Testis (tissue), 3 donors: Measurements from ENCODE around the gene DCP1A. TPM values are rescaled to one million over a fixed set of nuclear protein-coding genes. Genes with fewer than 3 reads are reported as not detected.
"Not testable (repeated sequence)": the region's sequence is repeated elsewhere in the genome, so short reads cannot be mapped to it uniquely, and the experiment has no call there.

Experiments used
- DNase-seq: peaks from one replicate; pipeline ENCODE4 v3.0.0-alpha.2; 2019
- H3K27ac ChIP-seq, 2 donors: fragments of 200-600 bp; sonication (generic); one replicate each; pipeline ENCODE4 v1.5.1; 2019
- H3K27me3 ChIP-seq: fragments of 200-600 bp; sonication (generic); one replicate; pipeline ENCODE4 v1.5.1; 2019
- H3K36me3 ChIP-seq: fragments of 200-600 bp; sonication (generic); one replicate; pipeline ENCODE4 v1.5.1; 2017; ENCODE audit warnings: low read depth; ENCODE audit errors: missing control alignments
- H3K4me1 ChIP-seq: fragments of 200-600 bp; sonication (generic); one replicate; pipeline ENCODE4 v1.5.1; 2019
- H3K4me3 ChIP-seq, 2 donors: fragments of 200-600 bp; sonication (generic); one replicate each; pipeline ENCODE4 v1.5.1; 2017 to 2019
- H3K9me3 ChIP-seq: fragments of 200-600 bp; sonication (generic); one replicate; pipeline ENCODE4 v1.5.1; 2017
- CTCF ChIP-seq, 3 experiments: fragments of 450-650 bp in 2 of 3; fragments of 200-600 bp in 1 of 3; sonication (generic) in 1 of 3; IDR thresholded peaks; one replicate each; pipeline ENCODE4 v1.5.1; 2016 to 2019; ENCODE audit warnings: antibody characterized with exemption in 3 of 3, mild to moderate bottlenecking in 2 of 3, moderate library complexity in 1 of 3
- POLR2A ChIP-seq: fragments of 450-650 bp; IDR thresholded peaks from one replicate; pipeline ENCODE4 v1.6.1; 2017; ENCODE audit warnings: antibody characterized with exemption, mild to moderate bottlenecking, moderate library complexity
- WGBS, 2 donors: methylation state at CpG; one replicate each; pipeline ENCODE4 v1.1.5; 2018; 5-methylcytosine and 5-hydroxymethylcytosine counted together
- intact Hi-C: fragments of 100-400 bp; cut with DNase I; formaldehyde crosslinking; loops from one replicate; pipeline ENCODE4 v1.15.1; 2023; ENCODE audit warnings: low total_unique reads
- polyA plus RNA-seq: library from polyadenylated mRNA; stranded (reverse); fragments of 350-450 nt; fragmentation: Illumina TruSeq; extraction: RNeasy Lipid Tissue Mini Kit (QIAGEN cat#74804); gene quantifications from one replicate; pipeline ENCODE4 v1.2.3, GENCODE V29; 2014; ENCODE audit warnings: low read depth, low replicate concordance; ENCODE audit not compliant: insufficient read depth
- total RNA-seq, 2 donors: library from RNA; depleted of rRNA; stranded (reverse); fragments of >200 nt; gene quantifications; one replicate each; pipeline ENCODE4 v1.2.3, GENCODE V29; 2016

DCP1A gene
- total and polyA plus RNA-seq, 3 donors from 2014 or later: 20.9 to 35.6 (median 31.3) TPM

GRCh38 chr3:53357458-53357857, 10.1 kb upstream of the DCP1A start:
- Histone ChIP-seq H3K36me3 (no peaks in the 10 kb centered on the region), H3K9me3 (no peaks in the 10 kb centered on the region), H3K27me3 (no peaks in the 10 kb centered on the region), H3K4me3 (no peak overlapping the region), H3K4me1 (no peaks in the 10 kb centered on the region), H3K27ac (no peak overlapping the region)
- TF ChIP-seq POLR2A: no peak
- TF ChIP-seq CTCF (IDR thresholded peaks at IDR 0.05): no peak
- DNase-seq: no peak
- intact Hi-C loops: no loop called here
- WGBS, 2 donors: 65 to 80% methylated on average over 1 of the region's 1 CpG

GRCh38 chr3:53354945-53355498, 7.7 kb upstream of the DCP1A start:
- Histone ChIP-seq H3K4me1 (no peaks in the 10 kb centered on the region), H3K4me3 (no peak overlapping the region), H3K9me3 (no peaks in the 10 kb centered on the region), H3K27me3 (no peaks in the 10 kb centered on the region), H3K27ac (no peak overlapping the region), H3K36me3 (no peaks in the 10 kb centered on the region)
- TF ChIP-seq CTCF (IDR thresholded peaks at IDR 0.05): no peak
- no peak for TF ChIP-seq POLR2A
- no peak for DNase-seq
- intact Hi-C loops: no loop called here
- 84 to 89% methylated on average over 2 of the region's 2 CpGs for WGBS, 2 donors

DNA sequence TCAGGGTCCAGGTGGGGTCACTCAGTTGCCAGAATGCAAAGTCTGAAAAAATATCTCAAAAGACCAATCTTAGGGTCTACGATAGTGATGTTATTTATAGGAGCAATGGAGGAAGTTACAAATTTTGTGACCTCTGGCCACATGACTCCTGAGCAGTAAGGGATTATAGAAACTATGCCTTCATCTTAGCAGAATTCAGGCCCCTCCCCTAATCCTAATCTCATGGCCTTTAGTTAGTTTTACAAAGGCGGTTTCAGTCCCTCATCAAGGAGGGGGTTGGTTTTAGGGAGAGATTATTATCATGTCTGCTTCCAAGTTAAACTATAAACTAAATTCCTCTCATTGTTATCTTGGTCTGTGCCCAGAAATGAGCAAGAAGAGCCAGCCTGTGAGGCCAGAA, 5.9 kb upstream of the DCP1A start:
- no peak overlapping the region for H3K4me3 ChIP-seq
- H3K4me1 ChIP-seq: no peaks in the 10 kb centered on the region
- intact Hi-C loops: no loop called here
- H3K27me3 ChIP-seq: no peaks in the 10 kb centered on the region
- H3K36me3 ChIP-seq: no peaks in the 10 kb centered on the region
- no peak for TF ChIP-seq CTCF (IDR thresholded peaks at IDR 0.05)
- no peak for TF ChIP-seq POLR2A
- no peaks in the 10 kb centered on the region for H3K9me3 ChIP-seq
- DNase-seq: no peak
- 77 to 85% methylated on average over 2 of the region's 2 CpGs for WGBS, 2 donors
- H3K27ac ChIP-seq: no peak overlapping the region

DNA sequence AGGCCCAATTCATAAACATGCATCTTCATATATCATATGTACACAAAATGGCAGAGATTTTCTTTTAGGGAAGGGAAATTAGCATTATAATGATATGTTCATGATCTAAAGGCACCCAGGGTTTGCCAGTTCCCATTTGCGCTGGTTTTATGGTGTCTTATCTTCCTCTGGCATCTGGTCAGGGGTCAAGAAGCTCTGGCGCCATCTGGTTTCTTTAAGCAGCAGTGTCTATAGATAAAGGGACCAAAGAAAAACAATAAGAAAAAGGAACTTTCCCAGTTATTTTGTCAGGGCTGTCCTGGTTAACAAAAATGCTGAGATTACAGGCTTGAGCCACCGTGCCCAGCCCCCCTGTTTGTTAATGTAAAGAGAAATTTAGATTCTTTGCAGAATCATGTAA, 3.3 kb upstream of the DCP1A start:
- Histone ChIP-seq H3K4me3 (no peak overlapping the region), H3K4me1 (peaks cover 3% of the 10 kb centered on the region), H3K27me3 (no peaks in the 10 kb centered on the region), H3K36me3 (no peaks in the 10 kb centered on the region), H3K9me3 (no peaks in the 10 kb centered on the region), H3K27ac (no peak overlapping the region)
- 45 to 47% methylated on average over 3 of the region's 3 CpGs for WGBS, 2 donors
- intact Hi-C loops: no loop called here
- TF ChIP-seq POLR2A (no peak), CTCF (IDR thresholded peaks at IDR 0.05) (no peak)
- no peak for DNase-seq

DNA sequence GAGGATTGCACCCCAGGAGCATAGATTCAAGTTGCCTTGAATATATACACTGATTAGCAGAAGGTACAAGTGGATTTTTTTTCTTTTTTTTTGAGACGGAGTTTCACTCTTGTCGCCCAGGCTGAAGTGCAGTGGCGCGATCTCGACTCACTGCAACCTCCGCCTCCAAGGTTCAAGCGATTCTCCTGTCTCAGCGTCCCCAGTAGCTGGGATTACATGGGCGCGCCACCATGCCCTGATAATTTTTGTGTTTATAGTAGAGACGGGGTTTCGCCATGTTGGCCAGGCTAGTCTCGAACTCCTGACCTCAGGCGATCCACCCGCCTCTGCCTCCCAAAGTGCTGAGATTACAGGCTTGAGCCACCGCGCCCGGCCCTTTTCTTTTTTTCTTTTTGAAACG, 775 bp upstream of the DCP1A start:
- H3K36me3 ChIP-seq, H3K4me1 ChIP-seq, H3K27me3 ChIP-seq, H3K9me3 ChIP-seq, DNase-seq, intact Hi-C loops: not testable (repeated sequence)
- 52 to 53% methylated on average over 15 to 19 of the region's 19 CpGs for WGBS, 2 donors
- H3K27ac ChIP-seq: peak overlapping the region; percentile 90 to 96
- peak overlapping the region; percentile 81 to 94 for H3K4me3 ChIP-seq
